GM21529 (cell line): Measurements from ENCODE around the gene HSPA1L.
"Not testable (repeated sequence)": the region's sequence is repeated elsewhere in the genome, so short reads cannot be mapped to it uniquely, and the experiment has no call there.

Experiments
- ATAC-seq: cut with Tn5 transposase; IDR thresholded peaks from one replicate; pipeline ENCODE4 v1.9.1; 2021; ENCODE audit not compliant: unreplicated experiment

Gene HSPA1L

DNA sequence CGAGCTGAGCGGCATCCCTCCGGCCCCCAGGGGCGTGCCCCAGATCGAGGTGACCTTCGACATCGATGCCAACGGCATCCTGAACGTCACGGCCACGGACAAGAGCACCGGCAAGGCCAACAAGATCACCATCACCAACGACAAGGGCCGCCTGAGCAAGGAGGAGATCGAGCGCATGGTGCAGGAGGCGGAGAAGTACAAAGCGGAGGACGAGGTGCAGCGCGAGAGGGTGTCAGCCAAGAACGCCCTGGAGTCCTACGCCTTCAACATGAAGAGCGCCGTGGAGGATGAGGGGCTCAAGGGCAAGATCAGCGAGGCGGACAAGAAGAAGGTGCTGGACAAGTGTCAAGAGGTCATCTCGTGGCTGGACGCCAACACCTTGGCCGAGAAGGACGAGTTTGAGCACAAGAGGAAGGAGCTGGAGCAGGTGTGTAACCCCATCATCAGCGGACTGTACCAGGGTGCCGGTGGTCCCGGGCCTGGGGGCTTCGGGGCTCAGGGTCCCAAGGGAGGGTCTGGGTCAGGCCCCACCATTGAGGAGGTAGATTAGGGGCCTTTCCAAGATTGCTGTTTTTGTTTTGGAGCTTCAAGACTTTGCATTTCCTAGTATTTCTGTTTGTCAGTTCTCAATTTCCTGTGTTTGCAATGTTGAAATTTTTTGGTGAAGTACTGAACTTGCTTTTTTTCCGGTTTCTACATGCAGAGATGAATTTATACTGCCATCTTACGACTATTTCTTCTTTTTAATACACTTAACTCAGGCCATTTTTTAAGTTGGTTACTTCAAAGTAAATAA lies 2.2 kb upstream of the HSPA1L start:
- not testable (repeated sequence) for ATAC-seq

DNA sequence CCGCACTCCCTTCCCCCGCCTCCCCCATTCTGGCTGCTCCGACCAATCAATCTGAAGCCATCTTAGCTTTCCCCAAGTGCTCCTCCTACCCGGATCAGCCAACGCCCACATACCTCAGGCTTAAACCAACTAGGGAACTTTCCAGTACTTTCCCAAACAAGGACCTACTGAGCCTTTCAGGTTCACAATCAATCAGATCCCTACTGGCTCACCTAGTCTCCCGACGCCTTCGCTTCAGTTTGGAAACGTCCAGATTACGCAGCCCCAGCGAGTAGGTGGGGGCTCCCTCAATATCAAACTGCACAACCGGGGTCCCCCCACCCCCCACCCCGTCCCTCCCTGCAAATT lies 432 bp downstream of the HSPA1L start:
- ATAC-seq: no peak

DNA sequence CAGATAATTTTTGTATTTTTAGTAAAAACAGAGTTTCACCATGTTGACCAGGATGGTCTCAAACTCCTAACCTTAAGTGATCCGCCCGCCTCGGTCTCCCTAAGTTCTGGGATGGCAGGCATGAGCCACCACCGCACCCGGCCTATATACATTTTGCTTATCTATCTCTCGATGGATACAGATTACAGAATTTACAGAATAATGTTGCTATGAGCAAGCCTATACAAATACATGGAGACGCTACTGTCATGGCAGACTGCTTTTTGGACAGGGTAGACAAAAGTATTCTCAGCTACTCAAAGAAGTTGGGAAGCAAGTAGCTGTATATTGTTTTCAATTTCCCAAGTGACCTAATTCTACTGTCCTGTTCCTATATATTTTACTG lies 1.6 kb downstream of the HSPA1L start:
- no peak for ATAC-seq

DNA sequence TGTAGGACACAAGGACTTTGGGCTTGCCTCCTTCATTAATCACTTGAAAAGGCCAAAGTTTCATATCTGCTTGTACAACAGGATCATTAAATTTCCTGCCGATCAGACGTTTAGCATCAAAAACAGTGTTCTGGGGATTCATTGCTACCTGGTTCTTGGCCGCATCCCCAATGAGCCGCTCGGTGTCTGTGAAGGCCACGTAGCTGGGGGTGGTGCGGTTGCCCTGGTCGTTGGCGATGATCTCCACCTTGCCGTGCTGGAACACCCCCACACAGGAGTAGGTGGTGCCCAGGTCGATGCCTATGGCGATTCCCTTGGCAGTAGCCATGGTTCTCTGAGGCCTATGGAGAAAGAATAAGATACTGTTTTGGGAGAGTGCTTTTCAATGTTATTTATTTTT lies 3.4 kb downstream of the HSPA1L start:
- no peak for ATAC-seq

DNA sequence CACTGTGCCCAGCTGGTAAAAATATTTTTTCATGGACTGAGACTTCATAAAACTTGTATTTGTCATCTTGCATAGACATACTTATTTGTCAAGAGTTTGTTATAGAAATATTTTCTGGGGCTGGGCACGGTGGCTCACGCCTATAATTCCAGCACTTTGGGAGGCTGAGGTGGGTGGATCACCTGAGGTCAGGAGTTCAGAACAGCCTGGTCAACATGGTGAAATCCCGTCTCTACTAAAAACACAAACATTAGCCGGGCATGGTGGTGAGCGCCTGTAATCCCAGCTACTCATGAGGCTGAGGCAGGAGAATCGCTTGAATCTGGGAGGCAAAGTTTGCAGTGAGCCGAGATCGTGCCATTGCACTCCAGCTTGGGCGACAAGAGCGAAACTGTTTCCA lies 6.5 kb downstream of the HSPA1L start:
- not testable (repeated sequence) for ATAC-seq

DNA sequence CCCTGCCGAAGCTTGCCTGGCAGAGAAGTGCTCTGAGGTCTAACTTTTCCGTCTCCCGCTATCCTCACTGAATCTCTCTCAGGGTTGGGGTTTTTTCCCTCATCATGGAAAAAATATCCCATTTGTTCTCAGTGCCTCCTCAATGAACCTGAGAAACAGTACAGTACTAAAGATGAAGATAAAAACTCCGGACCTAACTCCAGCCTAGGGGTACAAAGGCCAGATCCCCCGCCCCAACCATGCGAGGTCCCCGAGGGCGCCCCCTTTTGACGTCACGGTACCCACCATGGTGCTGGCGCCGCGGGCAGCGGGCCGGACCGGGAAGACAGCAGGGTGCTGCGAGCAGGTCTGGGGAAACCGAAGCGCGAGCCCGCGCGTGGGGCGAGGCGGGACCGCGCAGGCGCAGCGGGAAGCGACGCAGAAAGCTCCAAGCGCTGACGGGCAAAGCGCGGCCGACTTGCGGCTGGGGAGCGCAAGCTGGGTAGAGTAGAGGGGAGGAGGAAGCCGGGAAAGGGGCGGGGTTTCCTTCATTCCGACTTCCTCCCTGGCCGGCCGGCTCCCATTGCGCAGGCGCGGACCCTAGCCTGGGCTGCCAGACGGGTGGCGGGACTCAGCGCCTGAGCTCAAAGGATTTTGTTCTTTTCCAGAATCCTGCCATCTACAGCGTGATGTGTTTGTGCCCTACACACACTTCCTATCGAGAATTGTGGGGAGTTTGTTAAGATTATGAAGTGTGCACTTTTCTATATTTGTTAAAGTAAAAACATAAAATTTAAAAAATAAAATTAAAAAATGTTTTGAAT lies 8.4 kb downstream of the HSPA1L start, which contains the start of gene LSM2:
Gene LSM2, minus strand, starts transcription at position 497 of the 803 bp plus-strand sequence. Its CDS starts 209 bp downstream, at position 288.
- ATAC-seq: peak; percentile 86

DNA sequence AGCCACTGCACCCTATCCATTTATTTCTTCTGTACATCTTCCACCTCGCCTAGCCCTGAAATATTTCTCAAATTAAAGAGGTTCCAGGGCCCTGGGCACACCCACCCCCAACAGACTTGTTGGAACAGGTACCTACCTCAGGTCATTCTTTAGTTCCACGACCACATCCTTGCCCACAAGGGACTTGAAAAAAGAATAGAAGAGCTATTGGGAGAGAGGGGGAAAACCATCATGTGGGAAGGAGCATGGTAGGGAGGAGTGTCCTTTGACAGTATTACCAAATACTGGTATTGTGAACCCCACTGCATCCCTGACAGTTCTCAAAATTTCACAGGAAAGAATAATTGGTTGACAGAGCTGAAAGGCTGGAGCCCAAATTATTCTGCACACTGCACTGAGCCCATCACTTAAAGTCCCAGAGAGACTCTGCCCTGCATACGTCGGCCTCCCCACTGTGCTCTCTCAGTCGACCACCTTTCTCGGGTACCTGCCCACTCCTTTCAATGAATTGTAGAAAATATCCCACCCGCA lies 9.1 kb downstream of the HSPA1L start:
- ATAC-seq: no peak

DNA sequence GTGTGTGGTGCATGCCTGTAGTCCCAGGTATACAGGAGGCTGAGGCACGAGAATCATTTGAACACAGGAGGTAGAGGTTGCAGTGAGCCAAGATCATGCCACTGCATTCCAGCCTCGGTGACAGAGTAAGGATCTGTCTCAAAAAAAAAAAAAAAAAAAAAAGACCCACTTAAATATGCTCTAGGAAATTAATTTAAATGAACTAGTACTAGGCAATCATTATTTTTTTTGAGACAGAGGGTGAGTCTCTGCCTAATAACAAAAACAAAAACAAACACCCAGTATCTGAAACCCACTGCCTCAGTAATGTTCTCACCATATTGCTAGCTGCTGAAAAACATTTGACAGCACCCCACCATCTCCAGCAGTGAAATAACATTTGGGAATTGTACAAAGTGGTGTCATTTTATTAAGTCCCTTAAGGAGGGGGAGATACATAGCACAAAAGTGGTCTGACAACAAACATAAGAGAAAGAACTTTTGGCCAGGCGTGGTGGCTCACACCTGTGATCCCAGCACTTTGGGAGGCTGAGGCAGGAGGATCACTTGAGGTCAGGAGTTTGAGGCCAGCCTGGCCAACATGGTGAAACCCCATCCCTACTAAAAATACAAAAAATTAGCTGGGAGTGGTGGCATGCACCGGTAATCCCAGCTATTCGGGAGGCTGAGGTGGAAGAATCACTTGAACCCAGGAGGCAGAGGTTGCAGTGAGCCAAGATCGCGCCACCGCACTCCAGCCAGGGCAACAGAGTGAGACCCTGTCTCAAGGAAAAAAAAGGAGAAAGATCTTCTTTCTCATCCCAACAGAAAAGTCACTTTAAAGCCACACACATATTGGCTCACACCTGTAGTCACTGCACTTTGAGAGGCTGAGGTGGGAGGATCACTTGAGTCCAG lies 13.8 kb downstream of the HSPA1L start:
- not testable (repeated sequence) for ATAC-seq

DNA sequence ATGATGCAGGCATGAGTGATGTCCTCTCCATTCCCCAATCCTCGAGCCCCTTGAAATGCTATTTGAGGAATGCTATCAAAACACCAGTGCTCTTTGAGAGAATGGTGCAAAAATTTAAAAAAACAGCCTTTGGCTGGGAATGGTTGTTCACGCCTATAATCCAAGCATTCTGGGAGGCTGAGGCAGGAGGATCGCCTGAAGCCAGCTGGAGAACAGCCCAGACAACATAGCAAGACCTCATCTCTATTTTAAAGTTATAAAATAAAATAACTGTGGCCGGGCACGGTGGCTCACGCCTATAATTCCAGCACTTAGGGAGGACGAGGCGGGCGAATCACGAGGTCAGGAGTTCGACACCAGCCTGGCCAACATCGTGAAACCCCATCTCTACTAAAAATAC lies 15.3 kb downstream of the HSPA1L start:
- no peak for ATAC-seq

DNA sequence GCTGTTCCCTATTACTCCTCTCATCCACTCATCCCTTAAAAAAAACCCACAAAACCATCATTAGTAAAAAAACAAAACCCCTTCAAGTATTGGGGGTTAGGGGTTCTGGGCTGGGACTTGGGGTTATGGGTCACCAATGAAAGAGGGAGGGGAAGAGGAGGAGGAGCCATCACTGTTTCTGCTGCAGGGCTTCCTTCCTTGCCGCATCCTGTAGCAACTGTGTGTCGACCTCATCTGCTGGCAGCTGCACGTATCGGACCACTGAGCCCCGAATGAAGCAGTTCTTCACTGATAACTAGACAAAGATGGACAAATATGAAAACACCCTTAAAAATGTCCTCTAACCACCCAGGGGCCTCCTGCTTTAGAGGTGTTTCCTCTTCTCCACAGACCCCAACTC lies 17.5 kb downstream of the HSPA1L start:
- ATAC-seq: no peak

DNA sequence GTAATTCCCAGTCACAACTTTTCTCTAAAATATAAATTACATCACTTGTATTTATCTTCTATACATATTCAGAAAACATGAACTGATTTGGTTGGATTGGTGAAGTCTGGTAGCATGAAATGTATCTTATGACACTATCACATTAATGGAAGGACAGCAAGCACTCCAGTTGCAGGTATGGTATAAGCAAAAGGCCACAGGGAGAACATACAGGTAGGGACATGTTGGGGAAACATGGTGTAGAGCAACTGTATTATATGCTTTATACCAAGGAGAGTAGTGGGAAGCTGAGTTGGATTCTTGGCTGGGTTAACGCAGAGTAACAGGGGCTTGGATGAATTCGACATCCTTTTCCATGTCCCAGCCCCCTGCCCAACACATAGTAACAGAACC lies 18.1 kb downstream of the HSPA1L start:
- ATAC-seq: no peak

DNA sequence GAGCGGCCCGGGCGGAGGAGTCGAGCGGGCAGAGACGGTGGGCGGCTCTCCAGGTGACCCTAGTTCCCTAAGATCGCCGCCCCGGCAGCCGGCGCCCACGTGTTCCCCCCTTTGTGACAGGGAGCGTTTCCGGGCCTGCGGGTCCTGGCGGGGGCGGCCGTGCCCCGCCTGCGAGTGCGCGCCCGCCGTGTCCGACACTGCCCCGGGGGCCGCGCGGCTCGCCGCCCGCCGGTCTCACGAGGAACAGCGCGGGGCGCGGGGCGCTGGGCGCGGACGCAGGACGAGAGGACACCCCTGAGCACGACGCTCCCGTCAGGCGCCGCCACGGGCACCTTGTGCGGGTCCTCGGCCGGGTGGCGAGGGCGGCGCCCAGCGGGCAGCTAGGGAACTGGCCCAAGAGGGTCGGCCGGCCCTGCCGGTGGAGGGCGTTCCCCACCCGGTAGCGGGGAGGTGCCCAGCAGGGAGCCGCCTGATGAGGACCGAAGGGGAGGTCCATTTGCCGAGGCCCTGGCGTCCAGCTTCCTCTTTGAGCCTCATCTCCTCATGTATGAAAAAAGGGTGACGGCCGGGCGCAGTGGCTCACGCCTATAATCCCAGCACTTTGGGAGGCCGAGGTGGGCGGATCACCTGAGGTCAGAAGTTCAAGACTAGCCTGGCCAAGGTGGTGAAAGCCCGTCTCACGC lies 19.3 kb downstream of the HSPA1L start, which contains the start of gene VARS1:
Gene VARS1, minus strand, starts transcription at position 137 of the 683 bp plus-strand sequence. CDS start 535 bp downstream, outside the sequence.
- ATAC-seq: peak; percentile 78

DNA sequence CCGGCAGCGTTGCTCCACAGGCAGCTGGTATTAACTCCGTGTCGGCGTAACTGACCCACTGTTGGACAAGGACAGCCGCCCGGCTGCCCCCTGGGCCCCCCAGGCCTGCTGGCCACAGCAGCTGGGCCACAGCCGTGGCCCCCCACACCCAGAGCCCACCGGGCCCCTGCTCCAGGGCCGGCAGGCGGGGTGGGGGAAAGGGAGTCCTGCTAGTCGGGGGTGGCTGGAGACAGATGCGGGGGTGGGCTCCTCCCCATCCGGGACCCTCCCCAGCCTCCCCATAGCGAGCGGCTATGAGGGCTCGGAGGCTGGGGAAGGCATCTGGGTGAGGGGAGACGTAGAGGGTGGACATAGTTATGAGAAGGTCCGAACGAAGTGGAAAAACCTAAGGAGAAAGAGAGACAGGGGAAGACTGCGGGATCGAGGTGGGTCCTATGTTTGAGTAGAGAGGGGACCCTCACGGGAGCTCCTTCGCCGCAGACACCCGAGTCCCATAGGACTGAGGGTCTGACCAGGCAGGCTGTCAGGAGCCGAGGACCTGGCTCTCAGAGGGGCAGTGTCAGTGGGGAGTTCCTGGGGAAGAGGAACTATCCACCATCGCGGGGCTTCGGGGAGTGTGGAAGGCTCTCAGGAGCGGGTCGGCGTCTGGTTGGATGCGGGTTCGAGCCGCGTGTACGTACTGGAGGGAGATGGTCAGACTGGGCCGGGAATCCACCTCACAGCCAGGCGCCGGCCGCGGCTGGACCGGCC lies 20.0 kb downstream of the HSPA1L start:
- ATAC-seq: peak; percentile 8

DNA sequence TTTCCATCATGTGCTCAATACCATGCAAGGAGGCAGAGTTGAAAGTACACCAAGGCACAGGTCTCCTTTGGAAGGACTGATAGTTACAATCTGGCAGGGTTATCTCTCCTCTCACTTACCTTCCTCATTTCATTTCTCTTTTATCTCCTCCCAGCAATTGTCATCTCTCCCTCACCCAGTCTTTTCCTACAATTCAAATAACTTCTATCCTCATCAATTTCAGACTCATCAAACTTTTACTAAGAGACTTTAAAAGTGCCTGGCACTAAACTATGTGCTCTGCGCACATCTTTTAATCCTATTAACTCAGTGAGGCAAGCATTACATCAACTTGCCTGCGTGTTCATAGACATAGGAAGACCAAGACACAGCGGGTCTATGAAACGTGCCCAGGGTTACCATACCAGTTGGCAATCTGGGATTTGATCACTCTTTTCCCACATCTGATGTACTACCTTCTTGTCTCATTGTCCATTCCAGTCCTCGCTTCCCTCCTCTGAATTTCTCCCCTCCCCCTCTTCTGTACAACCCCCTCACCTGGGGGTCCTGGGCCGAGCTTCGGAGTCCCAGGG lies 20.7 kb downstream of the HSPA1L start:
- no peak for ATAC-seq

DNA sequence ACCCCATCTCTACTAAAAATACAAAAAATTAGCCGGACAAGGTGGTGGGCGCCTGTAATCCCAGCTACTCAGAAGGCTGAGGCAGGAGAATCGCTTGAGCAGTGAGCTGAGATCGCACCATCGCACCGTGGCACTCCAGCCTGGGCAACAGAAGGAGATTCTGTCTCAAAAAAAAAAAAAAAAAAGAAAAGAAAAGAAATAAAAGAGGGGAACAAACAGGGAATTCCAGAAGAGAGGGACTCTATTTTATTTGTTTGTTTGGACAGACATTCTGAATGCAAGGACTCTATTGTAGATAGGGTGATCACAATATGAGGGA lies 21.2 kb downstream of the HSPA1L start:
- ATAC-seq: not testable (repeated sequence)

DNA sequence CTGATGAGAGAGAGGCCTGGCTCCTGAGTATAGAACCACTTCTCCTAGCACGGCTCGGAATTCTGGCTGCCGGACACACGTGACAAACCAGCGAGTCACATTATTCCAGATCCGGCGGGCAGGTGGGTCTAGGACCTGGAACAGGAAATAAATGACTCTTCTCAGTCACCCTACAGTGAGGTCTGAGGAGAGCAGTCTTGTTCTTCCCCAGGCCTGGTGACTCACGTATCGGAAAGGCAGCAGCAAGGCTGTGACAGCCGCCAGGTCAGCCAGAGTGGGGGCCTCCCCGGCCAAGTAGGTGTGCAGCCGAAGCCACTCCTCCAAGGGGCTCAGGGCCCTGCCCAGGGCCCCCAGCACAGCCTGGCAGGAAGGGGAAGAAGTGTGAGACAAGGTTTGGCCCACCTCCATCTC lies 22.3 kb downstream of the HSPA1L start:
- no peak for ATAC-seq

DNA sequence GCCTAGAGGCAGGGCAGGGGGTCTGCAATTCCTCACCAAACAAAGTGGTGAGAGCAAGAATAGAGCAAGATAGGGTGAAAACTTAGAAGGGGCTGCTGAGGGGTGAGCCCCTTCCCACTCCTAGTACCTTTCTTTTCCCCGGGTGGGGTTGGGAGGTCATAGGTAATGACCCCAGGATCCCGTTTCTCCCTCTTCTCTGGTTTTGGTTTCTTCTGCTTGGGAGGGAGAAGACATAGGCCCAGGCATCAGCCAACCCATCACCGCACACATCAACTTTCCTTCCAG lies 23.1 kb downstream of the HSPA1L start:
- ATAC-seq: no peak

DNA sequence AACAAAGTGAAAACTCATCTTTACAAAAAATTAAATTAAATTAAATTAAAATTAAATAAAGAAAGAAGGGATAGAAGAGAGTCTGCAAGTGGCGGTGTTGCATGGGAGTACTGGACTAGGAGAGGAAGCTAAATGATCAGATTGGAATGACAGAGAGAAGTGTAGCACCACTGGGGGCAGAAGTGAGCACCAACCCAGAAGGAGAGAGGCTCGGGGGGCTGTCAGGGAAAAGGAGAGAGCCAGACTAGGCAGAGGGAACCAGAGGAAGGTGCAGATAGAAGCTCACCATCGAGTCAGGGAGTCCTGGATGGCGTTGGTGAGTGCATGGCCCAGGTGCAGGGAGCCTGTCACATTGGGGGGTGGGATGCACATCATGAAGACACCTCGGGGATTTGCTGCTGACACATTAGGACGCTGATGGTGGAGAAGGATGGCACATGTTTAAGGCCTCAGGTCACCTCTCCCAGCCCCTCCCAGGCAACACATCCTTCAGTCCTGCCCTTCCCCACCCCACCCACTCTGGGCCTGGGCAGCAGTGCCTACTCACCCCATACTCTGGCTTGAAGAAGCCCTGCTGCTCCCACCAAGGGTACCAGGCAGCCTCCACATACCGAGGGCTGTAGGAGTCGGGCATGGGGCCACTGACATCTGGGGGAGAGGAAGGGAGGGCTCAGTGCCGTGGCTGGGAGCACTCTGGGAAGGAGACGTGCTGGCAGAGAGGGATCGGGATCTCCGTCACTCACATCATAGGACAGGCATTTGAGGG lies 23.6 kb downstream of the HSPA1L start:
- no peak for ATAC-seq

DNA sequence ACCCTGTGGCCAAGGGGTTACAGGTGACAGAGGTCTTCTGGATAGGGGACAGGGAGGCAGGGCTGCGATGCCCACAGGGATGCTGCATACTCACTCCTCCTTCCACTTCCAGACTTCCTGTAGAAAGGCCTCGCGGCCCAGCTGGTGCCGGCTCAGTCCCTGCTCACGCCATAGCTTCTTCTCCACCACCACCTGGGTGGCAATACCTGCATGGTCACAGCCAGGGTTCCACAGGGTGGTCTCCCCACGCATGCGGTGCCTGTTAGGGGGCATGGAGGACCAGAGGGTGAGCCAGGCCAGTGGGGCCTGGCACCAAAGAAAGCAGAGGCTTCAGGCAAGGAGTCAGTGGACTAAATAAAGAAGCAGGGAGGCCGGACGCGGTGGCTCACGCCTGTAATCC lies 29.6 kb downstream of the HSPA1L start:
- no peak for ATAC-seq
